Measurements from ENCODE around the gene DRG2. TPM values are rescaled to one million over a fixed set of nuclear protein-coding genes. Genes with fewer than 3 reads are reported as not detected.

DRG2 gene
- total and polyA plus RNA-seq, 9 of the 15 experiments (the other 6 are each of a cell fraction or from before 2014, with no cell fraction given) = 6.6 to 36.7 (median 26.1) TPM

DNA sequence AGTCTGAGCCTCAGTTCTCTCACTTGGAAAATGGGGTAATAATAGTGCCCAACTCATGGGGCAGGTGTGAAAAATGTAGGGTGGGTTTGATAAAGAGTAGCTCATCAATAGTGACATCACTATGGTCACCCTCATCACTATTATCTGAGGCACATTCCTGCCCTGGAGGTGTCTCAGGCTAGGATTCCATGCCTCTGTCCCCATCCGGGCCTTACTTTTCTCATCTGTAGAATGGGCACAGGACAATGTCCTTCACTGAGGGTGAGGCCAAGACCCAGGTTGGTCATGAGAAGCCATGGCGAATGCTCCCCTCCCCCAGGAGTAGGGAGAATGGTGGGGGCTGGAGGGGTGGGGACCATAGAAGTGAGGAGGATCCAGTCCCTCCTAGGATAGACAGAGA lies 51.3 kb downstream of the DRG2 start:
- CTCF ChIA-PET (ENCODE audit: low intra/inter-chr PET ratio) = no interaction called here
- DNase-seq (ENCODE audit: extremely low read depth in 1 of 4, low spot score in 3 of 4) (no peak), FAIRE-seq (no peak), ATAC-seq (no peak)
- Histone ChIP-seq H3K4me2 (ENCODE audit: insufficient read depth, low read length) (no peak overlapping the region), H3K36me3 (ENCODE audit: control insufficient read depth, insufficient read depth, low read length) (no peaks in the 10 kb centered on the region), H4K20me1 (replicated peaks; ENCODE audit: control insufficient read depth, insufficient read depth, low read length) (peaks cover 4% of the 10 kb centered on the region; the same call in 1 of the 2 replicates), H3K4me1 (replicated peaks in 1 of 2; ENCODE audit: control insufficient read depth in 2 of 2, insufficient read depth in 2 of 2, low read length in 2 of 2) (peaks cover 0 to 20% of the 10 kb centered on the region in 2 experiments; a peak in 3 of 5 replicates), H3K27me3 (ENCODE audit: control insufficient read depth in 2 of 2, insufficient read depth in 2 of 2, low read length in 2 of 2) (no peaks in the 10 kb centered on the region), H3K79me2 (ENCODE audit: control insufficient read depth, insufficient read depth, low read length) (no peaks in the 10 kb centered on the region), H2AFZ (ENCODE audit: low read depth, low read length) (no peak overlapping the region), H3K4me3 (no peak overlapping the region), H3K27ac (ENCODE audit: extremely low read depth, low read depth, low read length) (no peak overlapping the region), H3K9me1 (ENCODE audit: control insufficient read depth, insufficient read depth, low read length) (no peaks in the 10 kb centered on the region), H3K9me3 (replicated peaks; ENCODE audit: control insufficient read depth, insufficient read depth, low read depth, low read length) (no peaks in the 10 kb centered on the region), H3K9ac (ENCODE audit: insufficient read depth in 1 of 2, low read depth in 2 of 2, low read length in 2 of 2) (no peak overlapping the region)
- no TSS peak for BruUV-seq (replicated peaks)
- in situ Hi-C loops (cut with MboI) = no loop called here
- intact Hi-C loops (cut with micrococcal nuclease) = no loop called here
- WGBS (ENCODE audit: insufficient coverage, low coverage, missing lambda C conversion rate) = 33% methylated on average over 2 of the region's 2 CpGs
- POLR2A ChIA-PET = no interaction called here
- TF ChIP-seq RBM25 (IDR thresholded peaks at IDR 0.05; ENCODE audit: low read depth, low read length, severe bottlenecking) = peak; percentile 52
- peak; percentile 72 for TF ChIP-seq BCOR (IDR thresholded peaks at IDR 0.05)
- 0 out of 2 replicates have a peak, but pooled peaks have one; percentile 36 for TF ChIP-seq ADNP (tag; IDR thresholded peaks at IDR 0.05)
- TF ChIP-seq KDM1A (IDR thresholded peaks at IDR 0.05) = 0 out of 4 replicates have a peak, but pooled peaks have one; percentile 11
- TF ChIP-seq EP400 (IDR thresholded peaks at IDR 0.05) = no peak

DNA sequence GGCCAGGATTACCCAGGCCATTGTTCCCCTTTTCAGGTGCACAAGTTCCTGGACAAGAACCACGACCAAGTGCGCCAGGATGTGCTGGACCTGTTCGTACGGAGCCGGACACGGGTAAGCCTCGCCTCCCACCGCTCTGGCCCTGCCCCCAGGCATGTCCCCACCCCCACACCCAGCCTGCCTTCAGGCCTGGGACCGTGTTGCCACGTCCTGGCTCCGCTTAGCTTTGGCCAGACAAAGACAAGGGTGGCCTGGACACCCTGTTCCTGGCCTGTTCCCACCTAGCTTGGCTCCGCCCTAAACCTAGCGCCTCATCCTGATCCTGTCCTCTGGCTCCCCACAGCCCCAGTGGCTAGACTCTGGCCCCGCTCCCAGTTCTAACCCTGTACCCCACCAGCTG lies 51.8 kb downstream of the DRG2 start:
- no peak for DNase-seq (ENCODE audit: extremely low read depth in 1 of 4, low spot score in 3 of 4)
- Histone ChIP-seq H3K36me3 (ENCODE audit: control insufficient read depth, insufficient read depth, low read length) (no peaks in the 10 kb centered on the region), H4K20me1 (replicated peaks; ENCODE audit: control insufficient read depth, insufficient read depth, low read length) (peaks cover 4% of the 10 kb centered on the region; the same call in 1 of the 2 replicates), H3K4me1 (replicated peaks in 1 of 2; ENCODE audit: control insufficient read depth in 2 of 2, insufficient read depth in 2 of 2, low read length in 2 of 2) (peaks cover 0 to 20% of the 10 kb centered on the region in 2 experiments; a peak in 3 of 5 replicates), H2AFZ (ENCODE audit: low read depth, low read length) (no peak overlapping the region), H3K4me3 (no peak overlapping the region), H3K9ac (ENCODE audit: insufficient read depth in 1 of 2, low read depth in 2 of 2, low read length in 2 of 2) (peak overlapping the region in 1 of 2 experiments; percentile 35; a peak in 1 of 4 replicates), H3K27ac (ENCODE audit: extremely low read depth, low read depth, low read length) (no peak overlapping the region), H3K9me3 (replicated peaks; ENCODE audit: control insufficient read depth, insufficient read depth, low read depth, low read length) (no peaks in the 10 kb centered on the region), H3K4me2 (ENCODE audit: insufficient read depth, low read length) (no peak overlapping the region), H3K27me3 (ENCODE audit: control insufficient read depth in 2 of 2, insufficient read depth in 2 of 2, low read length in 2 of 2) (no peaks in the 10 kb centered on the region), H3K9me1 (ENCODE audit: control insufficient read depth, insufficient read depth, low read length) (no peaks in the 10 kb centered on the region), H3K79me2 (ENCODE audit: control insufficient read depth, insufficient read depth, low read length) (no peaks in the 10 kb centered on the region)
- intact Hi-C loops (cut with micrococcal nuclease) (no loop called here), in situ Hi-C loops (cut with MboI) (no loop called here)
- BruUV-seq (replicated peaks) = no TSS peak
- ATAC-seq = no peak; the same call in 2 of the 3 replicates
- ChIA-PET CTCF (ENCODE audit: low intra/inter-chr PET ratio) (interaction anchor here (1.0 kb wide), 1 partner anchor 92 kb away, joined by 4 read pairs; no protein-coding TSS in a partner anchor), POLR2A (interaction anchor here (0.5 kb wide), 1 partner anchor 44 kb away, joined by 3 read pairs; no protein-coding TSS in a partner anchor)
- WGBS (ENCODE audit: insufficient coverage, low coverage, missing lambda C conversion rate) = 64% methylated on average over 8 of the region's 14 CpGs
- TF ChIP-seq ZNF239 (CRISPR knock-in tag; IDR thresholded peaks at IDR 0.05) = no peak
- TF ChIP-seq SLC30A9 (CRISPR knock-in tag; IDR thresholded peaks at IDR 0.05) = no peak
- TF ChIP-seq, protein P1, sequence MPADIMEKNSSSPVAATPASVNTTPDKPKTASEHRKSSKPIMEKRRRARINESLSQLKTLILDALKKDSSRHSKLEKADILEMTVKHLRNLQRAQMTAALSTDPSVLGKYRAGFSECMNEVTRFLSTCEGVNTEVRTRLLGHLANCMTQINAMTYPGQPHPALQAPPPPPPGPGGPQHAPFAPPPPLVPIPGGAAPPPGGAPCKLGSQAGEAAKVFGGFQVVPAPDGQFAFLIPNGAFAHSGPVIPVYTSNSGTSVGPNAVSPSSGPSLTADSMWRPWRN (IDR thresholded peaks at IDR 0.05; ENCODE audit: low read depth) = no peak
- TF ChIP-seq, protein P2, sequence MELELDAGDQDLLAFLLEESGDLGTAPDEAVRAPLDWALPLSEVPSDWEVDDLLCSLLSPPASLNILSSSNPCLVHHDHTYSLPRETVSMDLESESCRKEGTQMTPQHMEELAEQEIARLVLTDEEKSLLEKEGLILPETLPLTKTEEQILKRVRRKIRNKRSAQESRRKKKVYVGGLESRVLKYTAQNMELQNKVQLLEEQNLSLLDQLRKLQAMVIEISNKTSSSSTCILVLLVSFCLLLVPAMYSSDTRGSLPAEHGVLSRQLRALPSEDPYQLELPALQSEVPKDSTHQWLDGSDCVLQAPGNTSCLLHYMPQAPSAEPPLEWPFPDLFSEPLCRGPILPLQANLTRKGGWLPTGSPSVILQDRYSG (tag; conservative IDR thresholded peaks at IDR 0.05; ENCODE audit: low read depth) = no peak
- no peak for TF ChIP-seq HOXB6 (CRISPR knock-in tag; IDR thresholded peaks at IDR 0.05; ENCODE audit: borderline replicate concordance)
- no peak for FAIRE-seq
